K562 (cell line): ENCODE results near the gene ZBED4. TPM values are rescaled to one million over a fixed set of nuclear protein-coding genes. Genes with fewer than 3 reads are reported as not detected.
A peak's percentile ranks its signal among the peaks of the same experiment; 100 is the strongest.

Source experiments
- ATAC-seq: fragments of 200-7000 bp; cut with Tn5 transposase; 3 replicates; pipeline ENCODE4 v1.9.1; 2020; ENCODE audit warnings: moderate library complexity
- BruUV-seq: library from RNA; stranded (reverse); fragments of 400-500 nt; replicated peaks from 2 replicates; lab custom pipeline; 2021; lab: Mats Ljungman, UMichigan
- CTCF ChIA-PET: fragments of 300-600 bp; formaldehyde crosslinking; extraction: SDS; loops from one replicate; lab custom pipeline; 2021; ENCODE audit warnings: low intra/inter-chr PET ratio; lab: Yijun Ruan, JAX
- POLR2A ChIA-PET: fragments of 300-600, 350-650 bp; sonication (Branson Sonifier 250); formaldehyde crosslinking; extraction: SDS; loops from one replicate; lab custom pipeline; 2021; ENCODE audit warnings: antibody characterized with exemption, inconsistent platforms; lab: Yijun Ruan, JAX
- DNase-seq, 4 experiments: peaks; one replicate each; pipeline versions ENCODE4 v3.0.0 to v3.0.0-alpha.2; 2011 to 2018; ENCODE audit warnings: low spot score in 3 of 4, mixed read lengths in 3 of 4; ENCODE audit errors: extremely low read depth in 1 of 4
- FAIRE-seq: peaks from 2 replicates; lab custom pipeline; 2011; peaks lifted over from hg19 to GRCh38; lab: Jason Lieb, UNC
- H2AFZ ChIP-seq: 2 replicates; pipeline ENCODE4 v1.6.0; 2011; ENCODE audit warnings: low read depth, low read length, control low read depth, inconsistent platforms
- H3K27ac ChIP-seq: fragments of 200-600 bp; 3 replicates; pipeline ENCODE4 v1.8.0; 2011; ENCODE audit warnings: low read depth, mild to moderate bottlenecking, control low read depth, inconsistent platforms, low read length, moderate library complexity, mixed read lengths; ENCODE audit errors: extremely low read depth
- H3K27me3 ChIP-seq, 2 experiments: fragments of 300-600 bp in 1 of 2; 2 replicates in 1 of 2; 3 replicates in 1 of 2; pipeline versions ENCODE4 v1.6.0 to v1.8.0; 2011; ENCODE audit warnings: inconsistent platforms in 2 of 2, low read length in 2 of 2, mild to moderate bottlenecking in 1 of 2, mixed read lengths in 1 of 2, moderate library complexity in 1 of 2; ENCODE audit not compliant: control insufficient read depth in 2 of 2, insufficient read depth in 2 of 2
- H3K36me3 ChIP-seq: fragments of 300-600 bp; 3 replicates; pipeline ENCODE4 v1.8.0; 2011; ENCODE audit warnings: mild to moderate bottlenecking, low read length, inconsistent platforms; ENCODE audit not compliant: control insufficient read depth, insufficient read depth
- H3K4me1 ChIP-seq, 2 experiments: fragments of 200-600 bp in 1 of 2; replicated peaks in 1 of 2; 2 replicates in 1 of 2; 3 replicates in 1 of 2; pipeline versions ENCODE4 v1.5.1 to v1.8.0; 2011; ENCODE audit warnings: inconsistent platforms in 2 of 2, low read length in 2 of 2, mild to moderate bottlenecking in 1 of 2, mixed read lengths in 1 of 2, moderate library complexity in 1 of 2; ENCODE audit not compliant: control insufficient read depth in 2 of 2, insufficient read depth in 2 of 2
- H3K4me2 ChIP-seq: 2 replicates; pipeline ENCODE4 v1.6.1; 2011; ENCODE audit warnings: low read length, control low read depth, inconsistent platforms, mixed read lengths; ENCODE audit not compliant: insufficient read depth
- H3K4me3 ChIP-seq: fragments of 200-600 bp; sonication (generic), shearing (Covaris generic); 2 replicates; pipeline ENCODE4 v1.5.1; 2016; ENCODE audit warnings: control low read depth, inconsistent platforms
- H3K79me2 ChIP-seq: fragments of 200-600 bp; 3 replicates; pipeline ENCODE4 v1.8.0; 2011; ENCODE audit warnings: low read length, inconsistent platforms; ENCODE audit not compliant: control insufficient read depth, insufficient read depth
- H3K9ac ChIP-seq, 2 experiments: 2 replicates each; pipeline versions ENCODE4 v1.6.0 to v1.6.1; 2011; ENCODE audit warnings: low read depth in 2 of 2, low read length in 2 of 2, control low read depth in 1 of 2, inconsistent platforms in 1 of 2, mild to moderate bottlenecking in 1 of 2, mixed read lengths in 1 of 2; ENCODE audit not compliant: insufficient read depth in 1 of 2
- H3K9me1 ChIP-seq: one replicate; pipeline ENCODE4 v1.6.0; 2011; ENCODE audit warnings: inconsistent platforms, mild to moderate bottlenecking, low read length, moderate library complexity; ENCODE audit not compliant: control insufficient read depth, insufficient read depth
- H3K9me3 ChIP-seq: replicated peaks from 2 replicates; pipeline ENCODE4 v1.5.1; 2011; ENCODE audit warnings: low read depth, low read length, inconsistent platforms; ENCODE audit not compliant: control insufficient read depth, insufficient read depth
- H4K20me1 ChIP-seq: replicated peaks from 2 replicates; pipeline ENCODE4 v1.6.1; 2011; ENCODE audit warnings: low read length, inconsistent platforms, mixed read lengths; ENCODE audit not compliant: control insufficient read depth, insufficient read depth
- ATF4 ChIP-seq: fragments of 450-650 bp; formaldehyde crosslinking; IDR thresholded peaks from 2 replicates; pipeline ENCODE4 v1.4.0; 2022; ENCODE audit warnings: mild to moderate bottlenecking, moderate library complexity
- CREM ChIP-seq: IDR thresholded peaks from 2 replicates; pipeline ENCODE4 v1.6.1; 2014; ENCODE audit warnings: antibody characterized with exemption, low read depth
- SMARCA4 ChIP-seq: fragments of 450-650 bp; IDR thresholded peaks from 2 replicates; pipeline ENCODE4 v1.6.1; 2016
- TFAP4 ChIP-seq: sonication (generic); formaldehyde crosslinking; IDR thresholded peaks from 2 replicates; pipeline ENCODE4 v1.8.0; 2022; ENCODE audit warnings: missing genetic modification reagents, mild to moderate bottlenecking, moderate library complexity, borderline replicate concordance
- TRIM28 ChIP-seq: fragments of 450-650 bp; IDR thresholded peaks from 2 replicates; pipeline ENCODE4 v1.6.1; 2017
- UBTF ChIP-seq, 2 experiments: IDR thresholded peaks; 2 replicates each; pipeline ENCODE4 v1.6.1; 2012; ENCODE audit warnings: improper control_type of control experiment in 2 of 2, low read depth in 2 of 2, low read length in 2 of 2, borderline replicate concordance in 1 of 2
- ZBED1 ChIP-seq: IDR thresholded peaks from 2 replicates; pipeline ENCODE4 v1.6.1; 2014
- ZNF12 ChIP-seq: sonication (generic); formaldehyde crosslinking; IDR thresholded peaks from 2 replicates; pipeline ENCODE4 v1.4.0; 2020; ENCODE audit warnings: mild to moderate bottlenecking, missing genetic modification reagents
- ZNF124 ChIP-seq: sonication (generic); formaldehyde crosslinking; IDR thresholded peaks from 2 replicates; pipeline ENCODE4 v1.8.1; 2022; ENCODE audit warnings: missing genetic modification reagents
- WGBS: fragments of 100-300 bp; shearing (Covaris generic); methylation state at CpG from one replicate; pipeline ENCODE4 v1.1.6; 2016; ENCODE audit warnings: low coverage, mixed read lengths; ENCODE audit not compliant: insufficient coverage; ENCODE audit errors: missing lambda C conversion rate; 5-methylcytosine and 5-hydroxymethylcytosine counted together
- in situ Hi-C: fragments of 300-500 bp; cut with MboI; formaldehyde crosslinking; loops from 4 replicates; pipeline ENCODE4 v1.15.0; 2018; ENCODE audit warnings: inconsistent platforms, mixed read lengths
- intact Hi-C: fragments of 100-400 bp; cut with micrococcal nuclease; formaldehyde crosslinking; loops from 2 replicates; pipeline ENCODE4 v1.14.2; 2022
- polyA plus RNA-seq, 8 experiments: library from polyadenylated mRNA; depleted of rRNA in 4 of 8; stranded (reverse) in 5 of 8; unstranded in 3 of 8; fragments of >200 nt; fragmentation: Nextera tagmentation in 2 of 8; fragmentation: Illumina TruSeq in 1 of 8; extraction: Ambion mirVana in 2 of 8; extraction: Trizol in 1 of 8; gene quantifications; 2 replicates each; pipeline versions ENCODE4 v1.2.1 to v1.2.3, GENCODE V29; 2011 to 2014; ENCODE audit warnings: inconsistent platforms in 1 of 8, missing spikeins in 1 of 8
- total RNA-seq, 7 experiments: library from RNA; depleted of rRNA in 6 of 7; stranded (reverse); fragments of >200 nt in 6 of 7; fragmentation: Illumina TruSeq in 2 of 7; extraction: Trizol in 2 of 7; gene quantifications; 2 replicates each; pipeline versions ENCODE4 v1.2.1 to v1.2.3, GENCODE V29; 2011 to 2021; ENCODE audit warnings: low replicate concordance in 1 of 7

The ZBED4 gene
- total and polyA plus RNA-seq, 9 of the 15 experiments (the other 6 are each of a cell fraction or from before 2014, with no cell fraction given), result 1.5 to 16.8 (median 7.4) TPM

- CTCF ChIA-PET, result no interaction called here
- peak; percentile 72 for ATAC-seq
- H3K9ac ChIP-seq, result peak overlapping the region; percentile 82 to 97
- in situ Hi-C loops, result loop anchor here (10.0 kb wide), 1 partner anchor 89 kb away; the partner anchor contains the start of genes ALG12 and CRELD2
- H3K79me2 ChIP-seq, result peaks cover 58% of the 10 kb centered on the region
- H2AFZ ChIP-seq, result no peak overlapping the region
- H3K4me1 ChIP-seq, result peaks cover 7 to 51% of the 10 kb centered on the region in 2 experiments; a peak in 4 of 5 replicates
- POLR2A ChIA-PET, result interaction anchor here (0.6 to 2.1 kb wide), 9 partner anchors 9 to 314 kb away, joined by 3 to 10 read pairs (median 4); no protein-coding TSS in a partner anchor
- TF ChIP-seq ZNF124, result no peak
- TF ChIP-seq SMARCA4, result no peak
- peak; percentile 22; the same call in 1 of the 2 replicates for TF ChIP-seq TFAP4 (CRISPR knock-in tag)
- TF ChIP-seq ZBED1, result no peak
- TF ChIP-seq ZNF12 (CRISPR knock-in tag), result peak; percentile 88
- TF ChIP-seq ATF4 (CRISPR knock-in tag), result peak; percentile 17; the same call in 1 of the 2 replicates
- no peak for TF ChIP-seq TRIM28
- 0 out of 4 replicates have a peak, but pooled peaks of 1 of the 2 experiments have one; percentile 12 for TF ChIP-seq UBTF (IDR thresholded peaks at IDR 0.05; ENCODE audit: borderline replicate concordance in 1 of 2, low read depth in 2 of 2, low read length in 2 of 2)
- peak; percentile 63 for TF ChIP-seq CREM
- H3K27ac ChIP-seq, result peak overlapping the region; percentile 82
- peak overlapping the region; percentile 87 for H3K4me2 ChIP-seq
- intact Hi-C loops, result no loop called here
- 7% methylated on average over 14 of the region's 31 CpGs for WGBS
- H3K36me3 ChIP-seq, result peaks cover 43% of the 10 kb centered on the region; the same call in 2 of the 3 replicates
- FAIRE-seq, result no peak
- peaks cover 18% of the 10 kb centered on the region; the same call in 1 of the 2 replicates for H4K20me1 ChIP-seq
- BruUV-seq, result no TSS peak
- DNase-seq, result peak in 2 of 4 experiments; percentile 22 to 55
- H3K9me3 ChIP-seq, result no peaks in the 10 kb centered on the region
- H3K27me3 ChIP-seq, result no peaks in the 10 kb centered on the region
- H3K4me3 ChIP-seq, result peak overlapping the region; percentile 65
- no peaks in the 10 kb centered on the region for H3K9me1 ChIP-seq
Observed at GRCh38 chr22:49825944-49826602, 27.6 kb upstream of the ZBED4 start.
